ENCODE measurements around the gene PHOX2A. TPM values are rescaled to one million over a fixed set of nuclear protein-coding genes. Genes with fewer than 3 reads are reported as not detected.
A peak's percentile ranks its signal among the peaks of the same experiment; 100 is the strongest.

The PHOX2A gene
- total and polyA plus RNA-seq, 2 donors (not counting 1 experiment from before 2014, with no cell fraction given), result not detected

GRCh38 chr11:72222907-72223614, 20.9 kb downstream of the PHOX2A start:
- Mint-ChIP-seq H3K4me1 (peaks cover 51% of the 10 kb centered on the region), H3K27me3 (no peaks in the 10 kb centered on the region), H3K9me3 (ENCODE audit: insufficient read depth) (no peaks in the 10 kb centered on the region), H3K4me3 (peak overlapping the region; percentile 93), H3K27ac (peak overlapping the region; percentile 96)
- Histone ChIP-seq H3K27me3 (replicated peaks in 1 of 4; ENCODE audit: control extremely low read depth in 1 of 4, control insufficient read depth in 3 of 4, insufficient read depth in 4 of 4, low read length in 3 of 4) (no peaks in the 10 kb centered on the region), H3K4me1 (ENCODE audit: control insufficient read depth in 2 of 2, insufficient read depth in 2 of 2, low read length in 2 of 2) (peaks cover 29 to 44% of the 10 kb centered on the region in 2 donors), H3K9me3 (ENCODE audit: control extremely low read depth in 1 of 3, control insufficient read depth in 2 of 3, insufficient read depth in 1 of 3, low read length in 2 of 3) (no peaks in the 10 kb centered on the region), H4K20me1 (ENCODE audit: control insufficient read depth, insufficient read depth, low read length, poor library complexity, severe bottlenecking) (no peaks in the 10 kb centered on the region), H3K9ac (ENCODE audit: low read length) (peak overlapping the region; percentile 81), H3K4me2 (replicated peaks; ENCODE audit: low read depth, low read length, poor library complexity, severe bottlenecking) (peak overlapping the region; percentile 99), H3K36me3 (replicated peaks in 1 of 2; ENCODE audit: control extremely low read depth in 1 of 2, control insufficient read depth in 1 of 2, extremely low read depth in 1 of 2, insufficient read depth in 2 of 2, low read length in 1 of 2) (no peaks in the 10 kb centered on the region), H2AFZ (ENCODE audit: insufficient read depth, low read depth, low read length, poor library complexity, severe bottlenecking) (peak overlapping the region; percentile 84), H3K4me3 (ENCODE audit: control extremely low read depth in 1 of 5, extremely low read depth in 1 of 5, insufficient read depth in 1 of 5, low read depth in 2 of 5, low read length in 4 of 5) (peak overlapping the region; percentile 50 to 91 (median 81)), H3K79me2 (ENCODE audit: control insufficient read depth, insufficient read depth, low read length) (peaks cover 13% of the 10 kb centered on the region), H3K27ac (ENCODE audit: low read length in 2 of 2) (peak overlapping the region; percentile 83 to 89)
- ChIA-PET CTCF (interaction anchor here (0.8 to 2.3 kb wide), 10 partner anchors 11 to 295 kb away, joined by 3 to 20 read pairs (median 3); partner anchors contain the start of gene XNDC1N), POLR2A (interaction anchor here (0.8 to 1.5 kb wide), 8 partner anchors 11 to 245 kb away, joined by 3 to 11 read pairs (median 4); partner anchors contain the start of genes ANAPC15 and CLPB)
- intact Hi-C loops (cut with micrococcal nuclease), result loop anchor here (1.0 to 10.0 kb wide), 14 partner anchors 40 to 1759 kb away; partner anchors contain the start of genes ANAPC15, ARAP1, ATG16L2 and CLPB
- ATAC-seq (ENCODE audit: low read depth) (peak; percentile 75), DNase-seq (peak; percentile 94)
- under 1% methylated on average over 35 of the region's 47 CpGs for WGBS (ENCODE audit: insufficient coverage)
- TF ChIP-seq EZH2 (IDR thresholded peaks at IDR 0.05; ENCODE audit: borderline replicate concordance, insufficient read depth, low read depth, low read length, poor library complexity, severe bottlenecking), result no peak
- TF ChIP-seq CTCF (IDR thresholded peaks at IDR 0.05), result peak; percentile 29
